Pancreas (tissue), 10 donors: ENCODE data around the gene PRKACB. TPM values are rescaled to one million over a fixed set of nuclear protein-coding genes. Genes with fewer than 3 reads are reported as not detected.

Experiments
- ATAC-seq, 4 donors: fragments of 200-7000 bp; cut with Tn5 transposase; one replicate each; pipeline versions ENCODE4 v1.8.0 to v1.9.1; 2020; ENCODE audit warnings: mild to moderate bottlenecking in 4 of 4, moderate library complexity in 4 of 4
- DNase-seq, 6 donors: peaks; one replicate each; pipeline ENCODE4 v3.0.0-alpha.2; 2020
- FAIRE-seq: peaks from 2 replicates; lab custom pipeline; 2012; peaks lifted over from hg19 to GRCh38; lab: Jason Lieb, UNC
- H3K27ac ChIP-seq, 4 donors: fragments of 200-600 bp; sonication (generic); 1 replicate in 3 of 4; 2 replicates in 1 of 4; pipeline versions ENCODE4 v1.5.0 to v1.8.0; 2020
- H3K27me3 ChIP-seq, 4 donors: fragments of 200-600 bp; one replicate each; pipeline ENCODE4 v1.8.0; 2021
- H3K36me3 ChIP-seq, 3 donors: fragments of 200-600 bp; sonication (generic) in 1 of 3; one replicate each; pipeline versions ENCODE4 v1.5.0 to v1.8.0; 2020 to 2021
- H3K4me1 ChIP-seq, 3 donors: fragments of 200-600 bp; one replicate each; pipeline ENCODE4 v1.8.0; 2021
- H3K4me3 ChIP-seq, 4 donors: fragments of 200-600 bp; sonication (generic) in 2 of 4; one replicate each; pipeline versions ENCODE4 v1.5.0 to v1.8.0; 2020 to 2021
- H3K9me3 ChIP-seq, 4 donors: fragments of 200-600 bp; one replicate each; pipeline ENCODE4 v1.8.0; 2021
- WGBS, 2 donors: extraction: QIAGEN DNeasy Blood & Tissue Kit; methylation state at CpG; one replicate each; pipeline ENCODE4 v1.1.7; 2013; 5-methylcytosine and 5-hydroxymethylcytosine counted together
- intact Hi-C, 3 donors: fragments of 100-400 bp; cut with DNase I; formaldehyde crosslinking; loops; one replicate each; pipeline versions ENCODE4 v1.11.1 to v1.14.2; 2022
- polyA plus RNA-seq, 2 donors: library from polyadenylated mRNA; stranded (reverse); fragments of 200-250 nt; gene quantifications; one replicate each; pipeline ENCODE4 v1.2.3, GENCODE V29; 2013
- total RNA-seq, 6 donors: library from RNA; stranded (reverse); fragmentation: NEBNext Ultra II Directional in 4 of 6; extraction: Animal tissue kit (Norgen Biotek cat#: 25700) in 4 of 6; gene quantifications; one replicate each; pipeline versions ENCODE4 v1.2.1 to v1.2.4, GENCODE V29; 2021 to 2023
- TF ChIP-seq, protein P1 (sequence below), 4 donors: fragments of 200-600 bp; sonication (generic) in 3 of 4; IDR thresholded peaks; one replicate each; pipeline versions ENCODE4 v1.5.0 to v1.8.0; 2021; ENCODE audit warnings: antibody characterized with exemption in 4 of 4
- donor health status: healthy with polysubstance abuse.
- donor health status: DM: no; HTN: no; CAD: no; lungs with moderate emphysema.
- donor health status: DM: no; HTN: no; CAD: no.
- donor health status: control.
- donor health status: control.
- donor health status: Bipolar disorder and iron deficiency.
- donor health status: DM: yes; HTN: yes; CAD: no.
- donor health status: DM: no; HTN: no; CAD: no.
- donor health status: DM: no; HTN: no; CAD: no.
- donor health status: DM: yes; HTN: yes; CAD: no.

Gene PRKACB
- total and polyA plus RNA-seq, 8 donors: 7.3 to 29.7 (median 14.0) TPM

GRCh38 chr1:84277343-84278059 is 133.4 kb downstream of the PRKACB start:
- intact Hi-C loops: no loop called here
- WGBS, 2 donors: 96 to 100% methylated on average over 1 of the region's 1 CpG
- TF ChIP-seq, protein P1, sequence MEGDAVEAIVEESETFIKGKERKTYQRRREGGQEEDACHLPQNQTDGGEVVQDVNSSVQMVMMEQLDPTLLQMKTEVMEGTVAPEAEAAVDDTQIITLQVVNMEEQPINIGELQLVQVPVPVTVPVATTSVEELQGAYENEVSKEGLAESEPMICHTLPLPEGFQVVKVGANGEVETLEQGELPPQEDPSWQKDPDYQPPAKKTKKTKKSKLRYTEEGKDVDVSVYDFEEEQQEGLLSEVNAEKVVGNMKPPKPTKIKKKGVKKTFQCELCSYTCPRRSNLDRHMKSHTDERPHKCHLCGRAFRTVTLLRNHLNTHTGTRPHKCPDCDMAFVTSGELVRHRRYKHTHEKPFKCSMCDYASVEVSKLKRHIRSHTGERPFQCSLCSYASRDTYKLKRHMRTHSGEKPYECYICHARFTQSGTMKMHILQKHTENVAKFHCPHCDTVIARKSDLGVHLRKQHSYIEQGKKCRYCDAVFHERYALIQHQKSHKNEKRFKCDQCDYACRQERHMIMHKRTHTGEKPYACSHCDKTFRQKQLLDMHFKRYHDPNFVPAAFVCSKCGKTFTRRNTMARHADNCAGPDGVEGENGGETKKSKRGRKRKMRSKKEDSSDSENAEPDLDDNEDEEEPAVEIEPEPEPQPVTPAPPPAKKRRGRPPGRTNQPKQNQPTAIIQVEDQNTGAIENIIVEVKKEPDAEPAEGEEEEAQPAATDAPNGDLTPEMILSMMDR (IDR thresholded peaks at IDR 0.05): no peak

GRCh38 chr1:84278905-84279304 is 134.8 kb downstream of the PRKACB start:
- peaks cover 0 to 9% (median 0%) of the 10 kb centered on the region in 3 donors for H3K4me1 ChIP-seq
- H3K9me3 ChIP-seq: no peaks in the 10 kb centered on the region
- ATAC-seq: peak; percentile 56 to 73 (median 70)
- peak overlapping the region in 2 of 4 donors; percentile 2 to 24 for H3K27ac ChIP-seq
- no peak overlapping the region for H3K4me3 ChIP-seq
- DNase-seq: no peak
- intact Hi-C loops: no loop called here
- no peaks in the 10 kb centered on the region for H3K27me3 ChIP-seq
- TF ChIP-seq, protein P1 (IDR thresholded peaks at IDR 0.05): no peak
- FAIRE-seq: no peak
- H3K36me3 ChIP-seq: no peaks in the 10 kb centered on the region
- WGBS, 2 donors: 16 to 19% methylated on average over 7 of the region's 7 CpGs

More at GRCh38 chr1:84277343-84278059, 133.4 kb downstream of the PRKACB start:
- no peak for DNase-seq
- peaks cover 3 to 16% (median 6%) of the 10 kb centered on the region in 3 donors for H3K4me1 ChIP-seq
- no peaks in the 10 kb centered on the region for H3K36me3 ChIP-seq
- peak; percentile 23 for FAIRE-seq
- H3K27me3 ChIP-seq: no peaks in the 10 kb centered on the region
- no peak overlapping the region for H3K27ac ChIP-seq
- no peak overlapping the region for H3K4me3 ChIP-seq
- no peak for ATAC-seq
- no peaks in the 10 kb centered on the region for H3K9me3 ChIP-seq

DNA sequence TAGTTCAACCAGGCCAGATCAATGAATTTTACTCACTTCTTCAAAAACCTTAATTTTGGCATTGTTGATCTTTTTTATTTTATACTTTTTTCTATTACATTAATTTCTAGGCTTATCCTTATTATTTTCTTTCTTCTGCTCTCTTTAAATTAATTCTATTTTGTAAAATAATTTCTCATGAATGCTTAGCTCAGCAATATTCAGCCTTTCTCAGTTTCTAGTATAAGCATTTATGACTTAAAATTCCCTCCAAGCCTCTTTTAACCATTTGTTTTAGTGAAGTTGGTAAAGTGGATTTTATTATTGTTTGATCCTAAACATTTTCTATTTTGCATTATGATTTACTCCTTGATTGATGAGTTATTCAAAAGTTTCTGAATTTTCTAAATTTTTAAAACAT is 136.8 kb downstream of the PRKACB start:
- Histone ChIP-seq H3K36me3 (no peaks in the 10 kb centered on the region), H3K27ac (no peak overlapping the region), H3K27me3 (no peaks in the 10 kb centered on the region), H3K9me3 (no peaks in the 10 kb centered on the region), H3K4me3 (no peak overlapping the region), H3K4me1 (peaks cover 0 to 9% (median 0%) of the 10 kb centered on the region in 3 donors)
- intact Hi-C loops: no loop called here
- TF ChIP-seq, protein P1 (IDR thresholded peaks at IDR 0.05): no peak
- FAIRE-seq (no peak), DNase-seq (no peak), ATAC-seq (no peak)

GRCh38 chr1:84282780-84283333 is 138.8 kb downstream of the PRKACB start:
- no peak for DNase-seq

More at GRCh38 chr1:84282780-84283333, 138.8 kb downstream of the PRKACB start:
- H3K36me3 ChIP-seq: no peaks in the 10 kb centered on the region
- H3K4me1 ChIP-seq: peaks cover 0 to 7% (median 0%) of the 10 kb centered on the region in 3 donors
- no peak for FAIRE-seq
- no peak for ATAC-seq
- 96 to 100% methylated on average over 1 of the region's 1 CpG for WGBS, 2 donors
- intact Hi-C loops: no loop called here
- TF ChIP-seq, protein P1 (IDR thresholded peaks at IDR 0.05): no peak
- H3K27me3 ChIP-seq: no peaks in the 10 kb centered on the region
- H3K27ac ChIP-seq: no peak overlapping the region
- H3K4me3 ChIP-seq: no peak overlapping the region
- peaks cover 0 to 3% (median 0%) of the 10 kb centered on the region in 4 donors for H3K9me3 ChIP-seq
